ENCODE results near the gene TMEM120B.

The TMEM120B gene

GRCh38 chr12:121793838-121794533, 81.4 kb downstream of the TMEM120B start:
- peak; percentile 93 for DNase-seq

GRCh38 chr12:121794534-121795033, 82.0 kb downstream of the TMEM120B start:
- no peak for DNase-seq

GRCh38 chr12:121795034-121795968, 82.7 kb downstream of the TMEM120B start:
- peak; percentile 83 for DNase-seq

- DNase-seq = no peak
Observed at GRCh38 chr12:121796855-121797751, 84.6 kb downstream of the TMEM120B start.

- DNase-seq = no peak
Observed at GRCh38 chr12:121797937-121798786, 85.6 kb downstream of the TMEM120B start.

GRCh38 chr12:121798787-121799155, 86.2 kb downstream of the TMEM120B start:
- DNase-seq = no peak

GRCh38 chr12:121799156-121799841, 86.7 kb downstream of the TMEM120B start:
- no peak for DNase-seq

GRCh38 chr12:121799842-121800693, 87.5 kb downstream of the TMEM120B start:
- DNase-seq = peak; percentile 87

- DNase-seq = peak; percentile 65
Observed at GRCh38 chr12:121800694-121801594, 88.4 kb downstream of the TMEM120B start.

GRCh38 chr12:121801595-121802484, 89.3 kb downstream of the TMEM120B start:
- DNase-seq = peak; percentile 24

- DNase-seq = no peak
Observed at GRCh38 chr12:121802485-121802842, 89.9 kb downstream of the TMEM120B start.

GRCh38 chr12:121802843-121803698, 90.5 kb downstream of the TMEM120B start:
- DNase-seq = peak; percentile 85

- DNase-seq = peak; percentile 58
Observed at GRCh38 chr12:121803861-121804416, 91.4 kb downstream of the TMEM120B start, which contains the start of gene SETD1B. Gene SETD1B, plus strand, starts transcription at chr12:121804009. Its CDS starts 729 bp downstream, at chr12:121804738.

GRCh38 chr12:121804417-121805111, 92.0 kb downstream of the TMEM120B start:
- DNase-seq = peak; percentile 52

- no peak for DNase-seq
Observed at GRCh38 chr12:121805171-121806008, 92.8 kb downstream of the TMEM120B start.
